IMR-90 (cell line): Measurements from ENCODE around the gene MYBPHL. TPM values are rescaled to one million over a fixed set of nuclear protein-coding genes. Genes with fewer than 3 reads are reported as not detected.

Experiments used
- ATAC-seq: fragments of 200-7000 bp; cut with Tn5 transposase; 2 replicates; pipeline ENCODE4 v1.9.1; 2020; ENCODE audit warnings: low read depth, mild to moderate bottlenecking, moderate library complexity
- BruUV-seq: library from RNA; stranded (reverse); fragments of 400-500 nt; replicated peaks from 2 replicates; lab custom pipeline; 2021; lab: Mats Ljungman, UMichigan
- CTCF ChIA-PET: fragments of 300-600 bp; formaldehyde crosslinking; extraction: SDS; loops from one replicate; lab custom pipeline; 2021; ENCODE audit warnings: antibody characterized with exemption; lab: Yijun Ruan, JAX
- POLR2A ChIA-PET: fragments of 300-600 bp; sonication (Branson Sonifier 250); formaldehyde crosslinking; loops from one replicate; lab custom pipeline; 2022; ENCODE audit warnings: antibody characterized with exemption; ENCODE audit not compliant: unreplicated experiment; lab: Charles Lee
- DNase-seq: peaks from one replicate; pipeline ENCODE4 v3.0.0; 2013
- H2AFZ ChIP-seq: replicated peaks from 2 replicates; pipeline ENCODE3; 2013; ENCODE audit warnings: low read length, mild to moderate bottlenecking; ENCODE audit not compliant: poor library complexity
- H2AK5ac ChIP-seq: 2 replicates; pipeline ENCODE4 v1.6.1; 2013; ENCODE audit warnings: low read depth, low read length, inconsistent platforms
- H2AK9ac ChIP-seq: replicated peaks from 2 replicates; pipeline ENCODE3; 2013; ENCODE audit warnings: mild to moderate bottlenecking, low read depth, low read length, moderate library complexity; ENCODE audit not compliant: poor library complexity
- H2BK120ac ChIP-seq: 2 replicates; pipeline ENCODE4 v1.6.1; 2013; ENCODE audit warnings: low read depth, low read length, inconsistent platforms
- H2BK15ac ChIP-seq: 3 replicates; pipeline ENCODE4 v1.6.1; 2013; ENCODE audit warnings: low read depth, low read length, inconsistent platforms
- H2BK20ac ChIP-seq: 2 replicates; pipeline ENCODE4 v1.6.1; 2013; ENCODE audit warnings: low read depth, mild to moderate bottlenecking, inconsistent platforms, low read length, moderate library complexity
- H2BK5ac ChIP-seq: 2 replicates; pipeline ENCODE4 v1.6.1; 2013; ENCODE audit warnings: mild to moderate bottlenecking, low read depth, low read length, inconsistent platforms; ENCODE audit not compliant: poor library complexity, severe bottlenecking
- H3K14ac ChIP-seq: replicated peaks from 2 replicates; pipeline ENCODE4 v1.6.1; 2013; ENCODE audit warnings: low read depth, low read length, inconsistent platforms
- H3K18ac ChIP-seq: 2 replicates; pipeline ENCODE4 v1.6.1; 2013; ENCODE audit warnings: low read depth, low read length, control low read depth
- H3K23ac ChIP-seq: 2 replicates; pipeline ENCODE4 v1.6.1; 2013; ENCODE audit warnings: low read depth, low read length, inconsistent platforms
- H3K27ac ChIP-seq: 2 replicates; pipeline ENCODE4 v1.5.1; 2013; ENCODE audit warnings: mild to moderate bottlenecking, control low read depth, low read length; ENCODE audit not compliant: insufficient read depth
- H3K27me3 ChIP-seq: 2 replicates; pipeline ENCODE4 v1.6.1; 2013; ENCODE audit warnings: low read length; ENCODE audit not compliant: control insufficient read depth, insufficient read depth
- H3K36me3 ChIP-seq: 2 replicates; pipeline ENCODE4 v1.6.1; 2013; ENCODE audit warnings: low read length, mixed read lengths; ENCODE audit not compliant: control insufficient read depth, insufficient read depth
- H3K4ac ChIP-seq: 2 replicates; pipeline ENCODE4 v1.6.1; 2013; ENCODE audit warnings: low read depth, low read length, inconsistent platforms
- H3K4me1 ChIP-seq: 2 replicates; pipeline ENCODE4 v1.6.1; 2013; ENCODE audit warnings: low read length, mixed read lengths; ENCODE audit not compliant: control insufficient read depth, insufficient read depth
- H3K4me2 ChIP-seq: 2 replicates; pipeline ENCODE4 v1.6.1; 2013; ENCODE audit warnings: low read depth, mild to moderate bottlenecking, control low read depth, low read length, moderate library complexity
- H3K4me3 ChIP-seq: 2 replicates; pipeline ENCODE4 v1.5.1; 2013; ENCODE audit warnings: low read depth, mild to moderate bottlenecking, control low read depth, low read length, moderate library complexity; ENCODE audit not compliant: insufficient read depth
- H3K56ac ChIP-seq: 2 replicates; pipeline ENCODE4 v1.6.1; 2013; ENCODE audit warnings: low read length, inconsistent platforms; ENCODE audit not compliant: insufficient read depth; ENCODE audit errors: extremely low read depth
- H3K79me1 ChIP-seq, 2 experiments: 2 replicates each; pipeline ENCODE4 v1.6.1; 2013; ENCODE audit warnings: low read length in 2 of 2, inconsistent platforms in 1 of 2, low read depth in 1 of 2
- H3K9ac ChIP-seq: 2 replicates; pipeline ENCODE4 v1.6.1; 2013; ENCODE audit warnings: low read depth, low read length, control low read depth
- H3K9me1 ChIP-seq: 2 replicates; pipeline ENCODE4 v1.6.1; 2013; ENCODE audit warnings: low read length, inconsistent platforms; ENCODE audit not compliant: insufficient read depth
- H3K9me3 ChIP-seq: 2 replicates; pipeline ENCODE4 v1.6.1; 2013; ENCODE audit warnings: low read length; ENCODE audit not compliant: control insufficient read depth, insufficient read depth
- H4K20me1 ChIP-seq: 2 replicates; pipeline ENCODE4 v1.6.1; 2013; ENCODE audit warnings: low read length, inconsistent platforms; ENCODE audit not compliant: insufficient read depth
- H4K5ac ChIP-seq: 2 replicates; pipeline ENCODE4 v1.6.1; 2013; ENCODE audit warnings: mild to moderate bottlenecking, low read depth, low read length, control low read depth
- H4K8ac ChIP-seq, 2 experiments: 2 replicates each; pipeline ENCODE4 v1.6.1; 2013; ENCODE audit warnings: low read depth in 2 of 2, low read length in 2 of 2, control low read depth in 1 of 2, inconsistent platforms in 1 of 2
- H4K91ac ChIP-seq: 2 replicates; pipeline ENCODE4 v1.6.1; 2013; ENCODE audit warnings: low read depth, low read length, inconsistent platforms; ENCODE audit not compliant: insufficient read depth
- CEBPB ChIP-seq: IDR thresholded peaks from 2 replicates; pipeline ENCODE4 v1.6.1; 2012; ENCODE audit warnings: low read depth, low read length, improper control_type of control experiment
- CTCF ChIP-seq: conservative IDR thresholded peaks from 2 replicates; pipeline ENCODE4 v1.5.1; 2012; ENCODE audit warnings: mild to moderate bottlenecking, low read depth, low read length, improper control_type of control experiment
- ELK1 ChIP-seq: fragments of 150-350 bp; IDR thresholded peaks from 2 replicates; pipeline ENCODE4 v1.6.1; 2016; ENCODE audit warnings: low read depth, mild to moderate bottlenecking, low read length, moderate library complexity, borderline replicate concordance
- FOS ChIP-seq: fragments of 150-350 bp; IDR thresholded peaks from 2 replicates; pipeline ENCODE4 v1.6.1; 2016; ENCODE audit warnings: low read depth, low read length
- MAFK ChIP-seq: IDR thresholded peaks from 2 replicates; pipeline ENCODE4 v1.6.1; 2012; ENCODE audit warnings: low read depth, low read length, improper control_type of control experiment
- MAZ ChIP-seq: IDR thresholded peaks from 2 replicates; pipeline ENCODE4 v1.6.1; 2012; ENCODE audit warnings: low read depth, mild to moderate bottlenecking, low read length, improper control_type of control experiment, moderate library complexity, borderline replicate concordance
- RCOR1 ChIP-seq: IDR thresholded peaks from 2 replicates; pipeline ENCODE4 v1.6.1; 2012; ENCODE audit warnings: mild to moderate bottlenecking, low read length, improper control_type of control experiment; ENCODE audit not compliant: insufficient replicate concordance
- WGBS, 2 experiments: methylation state at CpG; one replicate each; pipeline versions ENCODE4 v1.1.5 to v1.1.7; 2013; ENCODE audit warnings: missing lambda C conversion rate in 2 of 2; ENCODE audit not compliant: insufficient read length in 1 of 2; ENCODE audit errors: extremely low coverage in 2 of 2; 5-methylcytosine and 5-hydroxymethylcytosine counted together
- dilution Hi-C: fragments of 300-500 bp; cut with HindIII; formaldehyde crosslinking; loops from one replicate; pipeline ENCODE4 v1.14.3; 2018; ENCODE audit warnings: low sequenced_read_pairs; ENCODE audit not compliant: unreplicated experiment
- in situ Hi-C: fragments of 300-500 bp; cut with MboI; formaldehyde crosslinking; loops from 3 replicates; pipeline ENCODE4 v1.14.3; 2019; ENCODE audit warnings: low sequenced_read_pairs, inconsistent platforms, mixed read lengths
- intact Hi-C: fragments of 100-400 bp; cut with micrococcal nuclease; formaldehyde crosslinking; loops from 2 replicates; pipeline ENCODE4 v1.10.0; 2022
- polyA plus RNA-seq, 3 experiments: library from polyadenylated mRNA; depleted of rRNA; stranded (reverse); fragments of >200 nt; gene quantifications; 2 replicates each; pipeline ENCODE4 v1.2.3, GENCODE V29; 2012; ENCODE audit warnings: low replicate concordance in 1 of 3
- total RNA-seq: library from RNA; depleted of rRNA; stranded (reverse); fragments of >200 nt; gene quantifications from 2 replicates; pipeline ENCODE4 v1.2.3, GENCODE V29; 2012

MYBPHL gene
- total and polyA plus RNA-seq, 2 of the 4 experiments (the other 2 are of a cell fraction), result 0.07 TPM; not detected in 1

- TF ChIP-seq ELK1 (no peak), FOS (no peak), CEBPB (no peak), MAZ (no peak), CTCF (no peak), RCOR1 (no peak), MAFK (no peak)
- no peaks in the 10 kb centered on the region for H4K20me1 ChIP-seq
- no peaks in the 10 kb centered on the region for H3K4me1 ChIP-seq
- H3K79me1 ChIP-seq, result no peaks in the 10 kb centered on the region
- dilution Hi-C loops (no loop called here), intact Hi-C loops (loop anchor here (5.0 kb wide), 1 partner anchor 272 kb away; no protein-coding TSS in a partner anchor), in situ Hi-C loops (loop anchor here (10.0 kb wide), 1 partner anchor 275 kb away; the partner anchor contains the start of gene GPR61)
- no peak overlapping the region for H4K5ac ChIP-seq
- ATAC-seq (no peak), DNase-seq (no peak)
- H3K9ac ChIP-seq, result no peak overlapping the region
- H2BK5ac ChIP-seq, result no peak overlapping the region
- H3K9me1 ChIP-seq, result no peaks in the 10 kb centered on the region; the same call in 1 of the 2 replicates
- no peak overlapping the region for H3K27ac ChIP-seq
- no peak overlapping the region for H3K23ac ChIP-seq
- no peaks in the 10 kb centered on the region for H3K27me3 ChIP-seq
- BruUV-seq, result no TSS peak
- H3K4me3 ChIP-seq, result no peak overlapping the region
- H3K36me3 ChIP-seq, result no peaks in the 10 kb centered on the region
- no peak overlapping the region for H2AFZ ChIP-seq
- H3K9me3 ChIP-seq, result no peaks in the 10 kb centered on the region
- H3K56ac ChIP-seq, result no peak overlapping the region
- no peak overlapping the region for H2AK5ac ChIP-seq
- no peak overlapping the region for H3K4me2 ChIP-seq
- no peak overlapping the region for H4K8ac ChIP-seq
- H3K14ac ChIP-seq, result no peak overlapping the region
- no peak overlapping the region for H2BK20ac ChIP-seq
- 73% methylated on average over 3 of the region's 7 CpGs; no CpG with 5 or more reads in 1 of the 2 experiments for WGBS, 2 experiments
- H2BK120ac ChIP-seq, result no peak overlapping the region
- POLR2A ChIA-PET, result no interaction called here
- H2AK9ac ChIP-seq, result no peak overlapping the region
- H3K18ac ChIP-seq, result no peak overlapping the region
- H2BK15ac ChIP-seq, result no peak overlapping the region
- CTCF ChIA-PET, result interaction anchor here (0.9 kb wide), 1 partner anchor 137 kb away, joined by 3 read pairs; no protein-coding TSS in a partner anchor
- no peak overlapping the region for H3K4ac ChIP-seq
- H4K91ac ChIP-seq, result no peak overlapping the region
Observed at GRCh38 chr1:109259674-109260557, 46.9 kb downstream of the MYBPHL start.
